WI38 (cell line): ENCODE results near the gene DCAF16.

ENCODE experiments used
- H3K4me3 ChIP-seq: 2 replicates; pipeline ENCODE4 v1.5.1; 2011; ENCODE audit warnings: low read depth, mild to moderate bottlenecking, control low read depth, low read length
- CTCF ChIP-seq: IDR thresholded peaks from 2 replicates; pipeline ENCODE4 v1.5.1; 2012; ENCODE audit warnings: low read depth, mild to moderate bottlenecking, control low read depth, low read length

Gene DCAF16

GRCh38 chr4:17770845-17771244 lies 39.7 kb downstream of the DCAF16 start:
- no peak for TF ChIP-seq CTCF
- H3K4me3 ChIP-seq = no peak overlapping the region

- no peak for TF ChIP-seq CTCF
- no peak overlapping the region for H3K4me3 ChIP-seq
Observed at GRCh38 chr4:17769406-17770174, 41.0 kb downstream of the DCAF16 start.

GRCh38 chr4:17766826-17767458 lies 43.6 kb downstream of the DCAF16 start:
- no peak overlapping the region for H3K4me3 ChIP-seq
- TF ChIP-seq CTCF = no peak

DNA sequence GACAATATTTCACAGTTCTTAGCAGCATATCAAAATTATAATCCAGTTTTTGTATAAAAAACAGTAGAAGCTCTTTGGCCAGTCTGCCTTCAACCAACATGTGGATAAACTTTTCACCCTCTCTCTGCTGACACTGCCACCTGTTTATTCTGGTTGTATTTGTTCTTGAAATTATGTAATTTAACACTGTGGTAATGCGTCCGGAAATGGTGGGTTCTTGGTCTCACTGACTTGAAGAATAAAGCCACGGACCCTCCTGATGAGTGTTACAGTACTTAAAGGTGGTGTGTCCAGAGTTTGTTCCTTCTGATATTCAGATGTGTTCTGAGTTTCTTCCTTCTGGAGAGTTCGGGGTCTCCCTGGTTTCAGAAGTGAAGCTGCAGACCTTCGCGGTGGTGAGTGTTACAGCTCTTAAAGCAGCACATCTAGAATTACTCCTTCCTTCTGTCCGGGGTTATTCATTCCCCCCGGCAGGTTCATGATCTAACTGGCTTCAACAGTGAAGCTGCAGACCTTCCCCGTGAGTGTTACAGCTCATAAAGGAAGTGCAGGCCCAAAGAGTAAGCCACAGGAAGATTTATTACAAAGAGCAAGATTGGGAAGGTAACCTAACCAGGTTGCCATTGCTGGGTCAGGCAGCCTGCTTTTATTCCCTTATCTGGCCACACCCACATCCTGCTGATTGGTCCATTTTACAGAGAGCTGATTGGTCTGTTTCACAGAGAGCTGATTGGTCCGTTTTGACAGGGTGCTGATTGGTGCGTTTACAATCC lies 44.9 kb downstream of the DCAF16 start:
- no peak overlapping the region for H3K4me3 ChIP-seq
- TF ChIP-seq CTCF = no peak

DNA sequence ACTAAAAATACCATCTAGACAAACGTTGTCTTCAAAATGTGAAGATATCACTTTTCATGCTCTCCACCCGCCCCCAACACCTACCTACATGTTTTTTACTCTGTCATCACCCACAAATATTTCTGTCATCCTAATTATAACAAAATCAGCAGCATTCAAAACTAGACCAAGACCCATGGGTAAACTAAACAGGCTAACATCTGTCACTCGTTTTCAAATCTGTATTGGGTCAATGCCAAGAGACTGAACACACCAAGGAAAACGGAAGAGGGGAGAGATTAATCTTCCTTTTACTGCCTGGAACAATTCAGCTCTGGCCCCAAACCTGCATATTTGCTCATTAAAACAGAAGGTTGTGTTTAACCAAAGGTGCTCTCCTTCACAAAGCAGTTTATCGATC lies 46.6 kb downstream of the DCAF16 start:
- no peak overlapping the region for H3K4me3 ChIP-seq

DNA sequence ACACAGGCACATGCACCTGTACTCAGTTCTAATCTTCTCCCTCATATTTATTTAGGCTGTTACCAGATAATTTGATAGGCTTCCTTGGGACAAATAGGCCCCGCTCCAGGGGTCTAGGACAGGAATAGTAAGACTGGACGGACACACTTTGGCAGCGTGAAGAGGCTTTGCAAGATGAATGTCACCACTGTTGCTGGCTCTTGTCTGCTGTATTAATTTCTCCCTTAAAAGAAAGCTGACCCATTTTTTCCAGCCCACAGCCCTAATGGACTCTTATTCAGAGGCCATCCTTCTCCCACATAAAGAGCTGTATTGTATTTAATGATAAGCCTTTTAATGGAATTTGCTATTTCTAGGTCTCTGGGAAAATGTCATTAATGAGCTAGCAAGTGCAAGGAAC lies 47.1 kb downstream of the DCAF16 start:
- H3K4me3 ChIP-seq = no peak overlapping the region
- no peak for TF ChIP-seq CTCF

More for the DNA sequence above, 46.6 kb downstream of the DCAF16 start:
- no peak for TF ChIP-seq CTCF

DNA sequence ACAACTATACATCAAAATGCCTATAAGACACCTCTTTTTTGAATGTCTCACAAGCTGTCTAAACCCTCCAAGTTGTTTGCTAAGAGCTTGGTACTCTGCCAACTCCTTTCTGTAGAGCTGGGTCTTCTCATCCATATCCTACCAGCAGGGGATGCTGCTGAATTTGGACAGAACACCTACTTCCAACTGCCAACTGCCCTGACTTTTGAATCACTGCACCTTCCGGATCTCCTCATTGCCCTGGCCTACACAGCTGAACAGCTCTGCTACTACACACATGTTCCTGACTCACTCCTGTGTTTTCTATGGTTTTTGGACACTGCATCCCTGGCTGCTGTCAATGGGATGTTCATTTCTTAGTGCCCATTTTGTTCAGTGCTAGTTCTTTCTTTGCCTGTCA lies 47.8 kb downstream of the DCAF16 start:
- peak; percentile 31 for TF ChIP-seq CTCF
- no peak overlapping the region for H3K4me3 ChIP-seq
